ENCODE data around the gene TMEM41A.

GRCh38 chr3:185511711-185512110 lies 12.9 kb upstream of the TMEM41A start:
- TF ChIP-seq EP300 (IDR thresholded peaks at IDR 0.05) (no peak), POLR2A (IDR thresholded peaks at IDR 0.05) (no peak)
- TF ChIP-seq, protein P1, sequence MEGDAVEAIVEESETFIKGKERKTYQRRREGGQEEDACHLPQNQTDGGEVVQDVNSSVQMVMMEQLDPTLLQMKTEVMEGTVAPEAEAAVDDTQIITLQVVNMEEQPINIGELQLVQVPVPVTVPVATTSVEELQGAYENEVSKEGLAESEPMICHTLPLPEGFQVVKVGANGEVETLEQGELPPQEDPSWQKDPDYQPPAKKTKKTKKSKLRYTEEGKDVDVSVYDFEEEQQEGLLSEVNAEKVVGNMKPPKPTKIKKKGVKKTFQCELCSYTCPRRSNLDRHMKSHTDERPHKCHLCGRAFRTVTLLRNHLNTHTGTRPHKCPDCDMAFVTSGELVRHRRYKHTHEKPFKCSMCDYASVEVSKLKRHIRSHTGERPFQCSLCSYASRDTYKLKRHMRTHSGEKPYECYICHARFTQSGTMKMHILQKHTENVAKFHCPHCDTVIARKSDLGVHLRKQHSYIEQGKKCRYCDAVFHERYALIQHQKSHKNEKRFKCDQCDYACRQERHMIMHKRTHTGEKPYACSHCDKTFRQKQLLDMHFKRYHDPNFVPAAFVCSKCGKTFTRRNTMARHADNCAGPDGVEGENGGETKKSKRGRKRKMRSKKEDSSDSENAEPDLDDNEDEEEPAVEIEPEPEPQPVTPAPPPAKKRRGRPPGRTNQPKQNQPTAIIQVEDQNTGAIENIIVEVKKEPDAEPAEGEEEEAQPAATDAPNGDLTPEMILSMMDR (IDR thresholded peaks at IDR 0.05), result no peak

All from sigmoid colon (tissue), 4 donors.